ENCODE data around the gene ZNF106. TPM values are rescaled to one million over a fixed set of nuclear protein-coding genes. Genes with fewer than 3 reads are reported as not detected.

Gene ZNF106
- total RNA-seq, 1 donor from 2014 or later = 69.6 TPM

DNA sequence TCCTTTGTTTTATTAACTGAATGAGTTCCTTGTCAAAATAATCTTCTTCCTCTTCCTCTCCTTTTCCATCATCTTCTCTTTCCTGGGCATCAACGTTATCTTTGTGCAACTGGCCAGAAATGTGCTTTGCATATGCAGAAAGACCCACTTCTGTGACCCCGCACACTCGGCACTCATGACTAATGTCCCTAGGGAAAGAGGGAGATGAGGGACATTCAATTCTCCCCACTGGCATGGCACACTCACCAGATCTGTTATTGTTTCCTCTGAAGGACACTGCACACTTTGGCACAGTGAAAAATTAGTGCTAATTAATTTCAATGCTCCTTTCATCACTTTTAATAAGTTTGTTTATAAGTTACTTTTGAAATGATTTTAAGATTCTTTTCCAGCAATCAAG lies 34.0 kb downstream of the ZNF106 start:
- Histone ChIP-seq H3K4me2 (ENCODE audit: low read length) (peak overlapping the region; percentile 76), H3K9ac (ENCODE audit: low read length) (peak overlapping the region; percentile 72), H3K27ac (ENCODE audit: low read depth, low read length) (peak overlapping the region; percentile 88), H2AFZ (ENCODE audit: low read depth, low read length) (no peak overlapping the region), H3K4me3 (ENCODE audit: insufficient read depth, low read depth, low read length) (no peak overlapping the region), H3K36me3 (ENCODE audit: insufficient read depth, low read length) (no peaks in the 10 kb centered on the region), H3K9me3 (ENCODE audit: insufficient read depth, low read depth, low read length) (no peaks in the 10 kb centered on the region), H4K20me1 (ENCODE audit: insufficient read depth, low read length) (no peaks in the 10 kb centered on the region), H3K79me2 (ENCODE audit: insufficient read depth, low read length) (peaks cover 3% of the 10 kb centered on the region), H3K4me1 (ENCODE audit: insufficient read depth, low read length) (peaks cover 21% of the 10 kb centered on the region), H3K27me3 (ENCODE audit: insufficient read depth, low read length) (no peaks in the 10 kb centered on the region)
- no peak for TF ChIP-seq EZH2 (IDR thresholded peaks at IDR 0.05; ENCODE audit: insufficient read depth, low read length)
- TF ChIP-seq, protein P1, sequence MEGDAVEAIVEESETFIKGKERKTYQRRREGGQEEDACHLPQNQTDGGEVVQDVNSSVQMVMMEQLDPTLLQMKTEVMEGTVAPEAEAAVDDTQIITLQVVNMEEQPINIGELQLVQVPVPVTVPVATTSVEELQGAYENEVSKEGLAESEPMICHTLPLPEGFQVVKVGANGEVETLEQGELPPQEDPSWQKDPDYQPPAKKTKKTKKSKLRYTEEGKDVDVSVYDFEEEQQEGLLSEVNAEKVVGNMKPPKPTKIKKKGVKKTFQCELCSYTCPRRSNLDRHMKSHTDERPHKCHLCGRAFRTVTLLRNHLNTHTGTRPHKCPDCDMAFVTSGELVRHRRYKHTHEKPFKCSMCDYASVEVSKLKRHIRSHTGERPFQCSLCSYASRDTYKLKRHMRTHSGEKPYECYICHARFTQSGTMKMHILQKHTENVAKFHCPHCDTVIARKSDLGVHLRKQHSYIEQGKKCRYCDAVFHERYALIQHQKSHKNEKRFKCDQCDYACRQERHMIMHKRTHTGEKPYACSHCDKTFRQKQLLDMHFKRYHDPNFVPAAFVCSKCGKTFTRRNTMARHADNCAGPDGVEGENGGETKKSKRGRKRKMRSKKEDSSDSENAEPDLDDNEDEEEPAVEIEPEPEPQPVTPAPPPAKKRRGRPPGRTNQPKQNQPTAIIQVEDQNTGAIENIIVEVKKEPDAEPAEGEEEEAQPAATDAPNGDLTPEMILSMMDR (IDR thresholded peaks at IDR 0.05; ENCODE audit: insufficient read depth, low read depth, low read length) = no peak
- Mint-ChIP-seq H3K9me3 (ENCODE audit: unreplicated experiment) (no peaks in the 10 kb centered on the region), H3K36me3 (ENCODE audit: low read depth, unreplicated experiment) (peaks cover 6% of the 10 kb centered on the region), H3K4me3 (ENCODE audit: unreplicated experiment) (peak overlapping the region; percentile 75), H3K27me3 (ENCODE audit: low read depth, unreplicated experiment) (no peaks in the 10 kb centered on the region), H3K4me1 (ENCODE audit: low read depth, unreplicated experiment) (peaks cover 17% of the 10 kb centered on the region), H3K27ac (ENCODE audit: unreplicated experiment) (peak overlapping the region; percentile 93)
- peak; percentile 4 for DNase-seq (ENCODE audit: low read depth)
- no peak for FAIRE-seq

DNA sequence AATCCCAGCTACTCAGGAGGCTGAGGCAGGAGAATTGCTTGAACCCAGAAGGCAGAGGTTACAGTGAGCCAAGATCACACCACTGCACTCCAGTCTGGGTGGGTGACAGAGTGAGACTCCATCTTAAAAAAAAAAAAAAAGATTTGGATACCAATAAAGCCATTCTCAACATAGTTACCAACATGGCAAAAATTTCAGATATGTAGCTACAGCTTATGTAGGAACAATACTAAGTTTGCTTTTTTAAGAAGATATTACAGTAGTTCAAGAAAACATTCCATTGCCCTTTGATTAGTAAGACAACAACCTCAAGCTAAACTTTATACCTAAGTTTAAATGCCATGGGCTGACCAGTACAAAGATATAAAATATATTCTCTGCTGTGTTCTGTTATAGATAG lies 34.4 kb downstream of the ZNF106 start:
- no peak for TF ChIP-seq EZH2 (IDR thresholded peaks at IDR 0.05; ENCODE audit: insufficient read depth, low read length)
- TF ChIP-seq, protein P1 (IDR thresholded peaks at IDR 0.05; ENCODE audit: insufficient read depth, low read depth, low read length) = no peak
- Histone ChIP-seq H2AFZ (ENCODE audit: low read depth, low read length) (no peak overlapping the region), H3K27ac (ENCODE audit: low read depth, low read length) (peak overlapping the region; percentile 88), H3K36me3 (ENCODE audit: insufficient read depth, low read length) (peaks cover 3% of the 10 kb centered on the region), H3K9me3 (ENCODE audit: insufficient read depth, low read depth, low read length) (no peaks in the 10 kb centered on the region), H3K9ac (ENCODE audit: low read length) (peak overlapping the region; percentile 72), H3K4me1 (ENCODE audit: insufficient read depth, low read length) (peaks cover 21% of the 10 kb centered on the region), H3K4me3 (ENCODE audit: insufficient read depth, low read depth, low read length) (no peak overlapping the region), H3K79me2 (ENCODE audit: insufficient read depth, low read length) (peaks cover 3% of the 10 kb centered on the region), H4K20me1 (ENCODE audit: insufficient read depth, low read length) (no peaks in the 10 kb centered on the region), H3K4me2 (ENCODE audit: low read length) (peak overlapping the region; percentile 76), H3K27me3 (ENCODE audit: insufficient read depth, low read length) (no peaks in the 10 kb centered on the region)
- H3K27ac Mint-ChIP-seq (ENCODE audit: unreplicated experiment) = peak overlapping the region; percentile 93
- H3K4me3 Mint-ChIP-seq (ENCODE audit: unreplicated experiment) = peak overlapping the region; percentile 75
- H3K36me3 Mint-ChIP-seq (ENCODE audit: low read depth, unreplicated experiment) = peaks cover 9% of the 10 kb centered on the region
- no peaks in the 10 kb centered on the region for H3K27me3 Mint-ChIP-seq (ENCODE audit: low read depth, unreplicated experiment)
- H3K9me3 Mint-ChIP-seq (ENCODE audit: unreplicated experiment) = no peaks in the 10 kb centered on the region
- DNase-seq (ENCODE audit: low read depth) = peak; percentile 10
- FAIRE-seq = peak; percentile 32
- H3K4me1 Mint-ChIP-seq (ENCODE audit: low read depth, unreplicated experiment) = peaks cover 17% of the 10 kb centered on the region

DNA sequence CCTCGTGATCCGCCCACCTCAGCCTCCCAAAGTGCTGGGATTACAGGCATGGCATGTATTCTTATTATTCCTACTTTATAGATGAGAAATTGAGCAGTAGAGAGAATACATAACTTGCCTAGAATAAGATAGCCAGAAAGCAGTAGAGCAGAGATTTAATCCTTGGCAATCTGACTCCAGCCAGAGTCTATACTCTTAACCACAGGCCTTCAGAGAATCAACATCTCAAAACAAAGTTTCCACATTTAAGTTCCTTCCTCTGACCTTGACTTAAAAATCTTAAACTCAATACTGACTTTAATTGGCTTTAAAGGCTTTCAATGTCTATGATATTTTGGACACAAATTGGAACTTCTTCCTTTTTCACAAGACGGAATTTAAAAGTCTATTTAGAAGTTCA lies 37.1 kb downstream of the ZNF106 start:
- peaks cover 25% of the 10 kb centered on the region for H3K36me3 ChIP-seq (ENCODE audit: insufficient read depth, low read length)
- no peak overlapping the region for H2AFZ ChIP-seq (ENCODE audit: low read depth, low read length)
- H3K27me3 Mint-ChIP-seq (ENCODE audit: low read depth, unreplicated experiment) = no peaks in the 10 kb centered on the region
- no peak overlapping the region for H3K4me2 ChIP-seq (ENCODE audit: low read length)
- H3K9me3 ChIP-seq (ENCODE audit: insufficient read depth, low read depth, low read length) = no peaks in the 10 kb centered on the region
- H3K27ac Mint-ChIP-seq (ENCODE audit: unreplicated experiment) = no peak overlapping the region
- H3K27ac ChIP-seq (ENCODE audit: low read depth, low read length) = no peak overlapping the region
- H3K9ac ChIP-seq (ENCODE audit: low read length) = no peak overlapping the region
- H3K9me3 Mint-ChIP-seq (ENCODE audit: unreplicated experiment) = no peaks in the 10 kb centered on the region
- FAIRE-seq (no peak), DNase-seq (ENCODE audit: low read depth) (no peak)
- H3K4me3 ChIP-seq (ENCODE audit: insufficient read depth, low read depth, low read length) = no peak overlapping the region
- H3K36me3 Mint-ChIP-seq (ENCODE audit: low read depth, unreplicated experiment) = peaks cover 12% of the 10 kb centered on the region
- H3K4me1 Mint-ChIP-seq (ENCODE audit: low read depth, unreplicated experiment) = peaks cover 17% of the 10 kb centered on the region
- peaks cover 7% of the 10 kb centered on the region for H3K79me2 ChIP-seq (ENCODE audit: insufficient read depth, low read length)
- no peak overlapping the region for H3K4me3 Mint-ChIP-seq (ENCODE audit: unreplicated experiment)
- no peaks in the 10 kb centered on the region for H3K27me3 ChIP-seq (ENCODE audit: insufficient read depth, low read length)
- H4K20me1 ChIP-seq (ENCODE audit: insufficient read depth, low read length) = peaks cover 7% of the 10 kb centered on the region
- TF ChIP-seq, protein P1 (IDR thresholded peaks at IDR 0.05; ENCODE audit: insufficient read depth, low read depth, low read length) = no peak
- no peak for TF ChIP-seq EZH2 (IDR thresholded peaks at IDR 0.05; ENCODE audit: insufficient read depth, low read length)
- H3K4me1 ChIP-seq (ENCODE audit: insufficient read depth, low read length) = peaks cover 21% of the 10 kb centered on the region
